ENCODE measurements around the gene HOXB4. TPM values are rescaled to one million over a fixed set of nuclear protein-coding genes. Genes with fewer than 3 reads are reported as not detected.

Gene HOXB4
- total RNA-seq, 1 experiment from 2014 or later = not detected

GRCh38 chr17:48540213-48540612 lies 37.9 kb downstream of the HOXB4 start:
- Mint-ChIP-seq H3K36me3 (ENCODE audit: insufficient read depth in 1 of 3, low read depth in 3 of 3) (no peaks in the 10 kb centered on the region; a peak in 1 of 7 replicates), H3K4me3 (no peak overlapping the region), H3K27ac (no peak overlapping the region), H3K4me1 (peaks cover 16 to 35% of the 10 kb centered on the region in 2 experiments), H3K27me3 (ENCODE audit: low read depth) (peaks cover 98% of the 10 kb centered on the region), H3K9me3 (peaks cover 0 to 10% of the 10 kb centered on the region in 2 experiments; a peak in 2 of 5 replicates)
- no peak overlapping the region for H2AFZ ChIP-seq (ENCODE audit: low read length)
- H3K27me3 ChIP-seq (ENCODE audit: insufficient read depth, low read length) = peaks cover 52% of the 10 kb centered on the region
- no peak overlapping the region for H3K4me2 ChIP-seq (ENCODE audit: insufficient read depth, insufficient read length, low read length)
- no peak overlapping the region for H2BK120ac ChIP-seq (ENCODE audit: low read depth, low read length, poor library complexity, severe bottlenecking)
- H4K20me1 ChIP-seq (ENCODE audit: control insufficient read depth, insufficient read depth, insufficient read length) = no peaks in the 10 kb centered on the region
- no peak overlapping the region for H4K91ac ChIP-seq (ENCODE audit: insufficient read length, low read depth, low read length)
- no peak overlapping the region for H3K4ac ChIP-seq (ENCODE audit: low read depth, low read length)
- no peak overlapping the region for H2BK5ac ChIP-seq (ENCODE audit: insufficient read length, low read length)
- H3K23me2 ChIP-seq (ENCODE audit: insufficient read length, low read depth, low read length, poor library complexity, severe bottlenecking) = peaks cover 6% of the 10 kb centered on the region
- no peak overlapping the region for H3K9ac ChIP-seq (ENCODE audit: extremely low read depth, insufficient read length, low read length)
- H3K79me1 ChIP-seq (ENCODE audit: insufficient read depth, low read depth, low read length, poor library complexity, severe bottlenecking) = no peaks in the 10 kb centered on the region
- H4K5ac ChIP-seq (ENCODE audit: insufficient read length, low read depth, low read length) = no peak overlapping the region
- no peak overlapping the region for H2AK5ac ChIP-seq (ENCODE audit: insufficient read length, low read length)
- no peak overlapping the region for H2BK15ac ChIP-seq (ENCODE audit: low read depth, low read length)
- H3K4me1 ChIP-seq (ENCODE audit: insufficient read depth, low read length) = no peaks in the 10 kb centered on the region
- no peak overlapping the region for H3K56ac ChIP-seq (ENCODE audit: insufficient read length, low read depth, low read length)
- no peak overlapping the region for H3K23ac ChIP-seq (ENCODE audit: insufficient read length, low read depth, low read length)
- no peak for DNase-seq
- WGBS (ENCODE audit: extremely low coverage, insufficient read length, low lambda C conversion rate) = no CpG with 5 or more reads among the region's 1 CpG
- no peak overlapping the region for H2BK20ac ChIP-seq (ENCODE audit: low read depth, low read length, poor library complexity, severe bottlenecking)
- H3K27ac ChIP-seq (ENCODE audit: insufficient read length, low read depth, low read length) = no peak overlapping the region
- no peaks in the 10 kb centered on the region for H3K9me3 ChIP-seq (ENCODE audit: control insufficient read depth, low read depth, low read length)
- no peak overlapping the region for H3K18ac ChIP-seq (ENCODE audit: insufficient read length, low read depth, low read length)
- H3K79me2 ChIP-seq (ENCODE audit: insufficient read depth, low read length) = no peaks in the 10 kb centered on the region
- H2BK12ac ChIP-seq (ENCODE audit: insufficient read length, low read depth, low read length) = no peak overlapping the region
- no peak for TF ChIP-seq CTCF (conservative IDR thresholded peaks at IDR 0.05)
- no peak overlapping the region for H3T11ph ChIP-seq (ENCODE audit: low read length)
- no peak overlapping the region for H4K8ac ChIP-seq (replicated peaks; ENCODE audit: insufficient read length, low read depth, low read length)
- no peak overlapping the region for H3K14ac ChIP-seq (ENCODE audit: insufficient read depth, low read length)

Data from H9 (cell line).